Left ventricle myocardium inferior (tissue), 1 donor: ENCODE results near the gene SCAF8. TPM values are rescaled to one million over a fixed set of nuclear protein-coding genes. Genes with fewer than 3 reads are reported as not detected.

ENCODE experiments used
- DNase-seq: peaks from one replicate; pipeline ENCODE4 v3.0.0-alpha.2; 2020
- H3K27ac ChIP-seq: fragments of 200-600 bp; replicated peaks from 2 replicates; pipeline ENCODE4 v1.8.0; 2021
- H3K27me3 ChIP-seq: fragments of 200-600 bp; 2 replicates; pipeline ENCODE4 v1.8.0; 2021; ENCODE audit warnings: low read depth
- H3K36me3 ChIP-seq: fragments of 200-600 bp; 2 replicates; pipeline ENCODE4 v1.8.0; 2021
- H3K4me1 ChIP-seq: fragments of 200-600 bp; 2 replicates; pipeline ENCODE4 v1.8.0; 2021
- H3K4me3 ChIP-seq: fragments of 200-600 bp; 2 replicates; pipeline ENCODE4 v1.8.0; 2021; ENCODE audit warnings: mild to moderate bottlenecking, moderate library complexity
- H3K9me3 ChIP-seq: fragments of 200-600 bp; replicated peaks from 2 replicates; pipeline ENCODE4 v1.8.0; 2021
- CTCF ChIP-seq: fragments of 200-600 bp; IDR thresholded peaks from 2 replicates; pipeline ENCODE4 v1.8.0; 2021; ENCODE audit warnings: antibody characterized with exemption, mild to moderate bottlenecking, borderline replicate concordance
- intact Hi-C: fragments of 100-400 bp; cut with micrococcal nuclease; formaldehyde crosslinking; loops from one replicate; pipeline ENCODE4 v1.11.0; 2022
- total RNA-seq: library from RNA; stranded (reverse); fragmentation: NEBNext Ultra II Directional; extraction: Animal tissue kit (Norgen Biotek cat#: 25700); gene quantifications from one replicate; pipeline ENCODE4 v1.2.1, GENCODE V29; 2021
- donor health status: DM: no; HTN: yes; CAD: no; lungs with severe emphysema.

The SCAF8 gene
- total RNA-seq, 1 donor from 2014 or later: 54.2 TPM

GRCh38 chr6:154749341-154749740 is 16.1 kb downstream of the SCAF8 start:
- H3K27me3 ChIP-seq: no peaks in the 10 kb centered on the region
- no peaks in the 10 kb centered on the region for H3K9me3 ChIP-seq
- DNase-seq: no peak
- no peak overlapping the region for H3K27ac ChIP-seq
- peaks cover 79% of the 10 kb centered on the region for H3K4me1 ChIP-seq
- no peaks in the 10 kb centered on the region for H3K36me3 ChIP-seq
- intact Hi-C loops: no loop called here
- H3K4me3 ChIP-seq: no peak overlapping the region
- no peak for TF ChIP-seq CTCF

DNA sequence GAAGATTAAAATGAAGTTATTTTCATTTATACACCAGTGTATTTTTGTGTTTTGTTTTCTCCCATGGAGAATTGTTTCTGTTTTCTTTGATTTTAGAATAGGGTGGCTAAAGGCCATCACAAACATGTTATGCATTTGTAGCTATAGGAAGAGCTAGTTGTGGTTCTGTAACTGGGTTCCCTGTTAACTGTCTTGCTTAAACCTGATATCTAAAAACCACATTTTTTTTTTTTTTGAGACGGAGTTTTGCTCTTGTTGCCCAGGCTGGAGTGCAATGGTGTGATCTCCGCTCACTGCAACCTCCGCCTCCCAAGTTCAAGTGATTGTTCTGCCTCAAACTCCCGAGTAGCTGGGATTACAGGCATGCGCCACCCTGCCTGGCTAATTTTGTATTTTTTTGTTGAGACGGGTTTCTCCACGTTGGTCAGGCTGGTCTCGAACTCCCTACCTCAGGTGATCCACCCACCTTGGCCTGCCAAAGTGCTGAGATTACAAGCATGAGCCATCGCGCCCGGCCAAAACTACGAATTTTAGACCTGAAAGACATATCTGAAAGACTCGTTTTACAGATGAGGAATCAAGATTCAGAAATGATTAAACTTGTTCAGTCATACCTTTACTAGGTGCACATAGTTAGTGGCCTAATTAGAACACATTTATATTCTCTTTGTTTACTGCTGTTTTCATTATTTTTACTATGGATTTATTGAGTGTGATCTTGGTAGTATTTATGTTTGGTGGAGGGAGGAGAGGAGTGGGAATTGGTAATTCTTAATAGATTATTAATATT is 18.0 kb downstream of the SCAF8 start:
- Histone ChIP-seq H3K27me3 (no peaks in the 10 kb centered on the region), H3K4me1 (peaks cover 76% of the 10 kb centered on the region), H3K27ac (no peak overlapping the region), H3K9me3 (no peaks in the 10 kb centered on the region), H3K4me3 (no peak overlapping the region), H3K36me3 (no peaks in the 10 kb centered on the region)
- no peak for TF ChIP-seq CTCF
- no peak for DNase-seq
- intact Hi-C loops: no loop called here

GRCh38 chr6:154752022-154752421 is 18.8 kb downstream of the SCAF8 start:
- Histone ChIP-seq H3K9me3 (no peaks in the 10 kb centered on the region), H3K27ac (no peak overlapping the region), H3K36me3 (no peaks in the 10 kb centered on the region), H3K27me3 (no peaks in the 10 kb centered on the region), H3K4me3 (no peak overlapping the region), H3K4me1 (peaks cover 75% of the 10 kb centered on the region)
- intact Hi-C loops: no loop called here
- no peak for TF ChIP-seq CTCF
- no peak for DNase-seq

GRCh38 chr6:154754152-154754551 is 20.9 kb downstream of the SCAF8 start:
- no peaks in the 10 kb centered on the region for H3K9me3 ChIP-seq
- TF ChIP-seq CTCF: no peak
- no peaks in the 10 kb centered on the region for H3K36me3 ChIP-seq
- H3K27ac ChIP-seq: no peak overlapping the region
- peaks cover 84% of the 10 kb centered on the region for H3K4me1 ChIP-seq
- no peaks in the 10 kb centered on the region for H3K27me3 ChIP-seq
- DNase-seq: no peak
- no peak overlapping the region for H3K4me3 ChIP-seq
- intact Hi-C loops: no loop called here

- H3K4me1 ChIP-seq: peaks cover 54% of the 10 kb centered on the region
- peaks cover 6% of the 10 kb centered on the region for H3K9me3 ChIP-seq
- TF ChIP-seq CTCF: no peak
- no peak overlapping the region for H3K27ac ChIP-seq
- no peaks in the 10 kb centered on the region for H3K27me3 ChIP-seq
- H3K4me3 ChIP-seq: no peak overlapping the region
- no peaks in the 10 kb centered on the region for H3K36me3 ChIP-seq
- intact Hi-C loops: no loop called here
- DNase-seq: no peak
Measured at GRCh38 chr6:154757352-154758050, 24.3 kb downstream of the SCAF8 start.
